NOMO-1 treated with DMSO at 0.1 percent for 48 hours (cell line): ENCODE data around the gene GSTM5.
"Not testable (repeated sequence)": the region's sequence is repeated elsewhere in the genome, so short reads cannot be mapped to it uniquely, and the experiment has no call there.

Source experiments
- DNase-seq: peaks from one replicate; lab custom pipeline; 2025; ENCODE audit not compliant: unreplicated experiment; lab: John Stamatoyannopoulos, UW

Gene GSTM5

DNA sequence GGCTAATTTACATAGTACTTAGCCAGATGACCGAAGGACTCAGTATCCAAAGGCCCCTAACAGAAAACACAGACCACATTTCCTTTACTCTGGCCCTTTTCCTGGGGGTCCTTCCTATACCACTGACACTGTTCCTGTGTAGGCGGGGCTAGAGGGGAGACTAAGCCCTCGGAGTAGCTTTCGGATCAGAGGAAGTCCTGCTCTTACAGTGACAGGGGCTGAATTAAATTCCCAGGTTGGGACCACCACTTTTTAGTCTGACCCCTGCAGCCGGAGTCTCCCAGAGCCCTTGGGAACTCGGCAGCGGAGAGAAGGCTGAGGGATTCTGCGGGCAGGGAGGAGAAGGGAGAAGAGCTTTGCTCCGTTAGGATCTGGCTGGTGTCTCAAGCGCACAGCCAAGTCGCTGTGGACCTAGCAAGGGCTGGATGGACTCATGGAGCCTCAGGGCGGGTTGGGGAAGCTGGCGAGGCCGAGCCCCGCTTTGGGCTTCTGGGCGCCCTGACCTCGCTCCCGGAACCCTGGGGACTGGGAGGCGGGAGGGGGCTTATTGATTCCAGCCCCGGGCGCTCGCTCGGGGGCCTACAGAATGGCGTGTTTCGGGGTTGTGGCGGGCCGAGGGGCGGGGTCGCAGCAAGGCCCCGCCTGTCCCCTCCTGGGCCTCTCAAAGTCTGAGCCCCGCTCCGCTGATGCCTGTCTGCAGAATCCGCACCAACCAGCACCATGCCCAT is at the start of gene GSTM5:
GSTM5 (plus strand) TSS at position 659 of the 728 bp plus-strand sequence; CDS start at position 721, 62 bp downstream.
- not testable (repeated sequence) for DNase-seq

DNA sequence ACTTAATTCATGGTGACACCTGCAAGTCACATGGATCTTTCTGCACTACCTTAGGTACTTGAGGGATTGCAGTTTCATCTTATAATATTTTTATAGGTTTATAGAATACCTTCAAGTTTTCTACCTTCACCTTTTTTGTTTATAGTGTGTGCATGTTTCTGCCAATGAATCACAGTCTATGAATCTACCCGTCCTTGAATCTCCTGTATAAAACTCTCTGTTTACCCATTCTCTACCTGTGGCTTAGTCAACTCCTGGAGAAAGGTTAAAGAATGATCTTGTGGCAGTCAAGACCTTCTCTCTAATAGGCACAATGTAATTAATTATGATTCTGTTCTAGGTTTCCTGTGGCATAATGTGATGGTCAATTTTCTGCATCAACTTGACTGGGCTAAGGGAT is 47.4 kb upstream of the GSTM5 start:
- DNase-seq = no peak

DNA sequence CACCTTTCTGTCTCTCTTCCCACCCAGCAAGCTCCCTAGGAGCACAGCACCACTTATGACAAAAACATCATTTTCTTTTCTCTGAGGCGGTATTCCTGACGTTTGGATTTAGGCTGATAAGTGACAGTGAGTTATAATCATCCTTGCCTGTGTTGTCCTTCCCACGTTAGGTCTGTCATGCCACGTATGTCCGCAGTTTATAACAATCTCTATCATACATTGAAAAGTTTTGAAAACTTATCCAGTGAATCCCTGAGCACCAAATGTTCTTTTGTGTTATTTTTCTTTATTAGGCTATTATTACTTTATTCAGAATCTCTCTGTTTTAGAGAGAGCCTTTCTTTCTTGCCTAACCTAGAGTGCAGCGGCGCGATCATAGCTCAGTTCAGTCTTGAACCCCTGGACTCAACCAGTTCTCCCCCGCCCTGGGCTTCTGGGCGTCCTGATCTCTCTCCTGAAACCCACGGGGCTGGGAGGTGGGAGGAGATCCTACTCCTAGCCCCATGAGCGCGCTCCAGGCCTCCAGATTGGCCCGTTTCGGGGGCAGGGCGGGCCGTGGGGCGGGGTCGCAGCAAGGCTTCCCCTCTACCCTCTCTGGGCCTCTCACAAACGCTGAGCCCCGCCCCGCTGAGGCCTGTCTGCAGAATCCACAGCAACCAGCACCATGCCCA is 44.5 kb upstream of the GSTM5 start, which contains the start of gene GSTM2:
GSTM2 (plus strand) TSS at position 606 of the 671 bp plus-strand sequence; CDS start at position 665, 59 bp downstream.
- peak; percentile 68 for DNase-seq

- DNase-seq = no peak
Measured at GRCh38 chr1:109668123-109668775, 43.8 kb upstream of the GSTM5 start.

DNA sequence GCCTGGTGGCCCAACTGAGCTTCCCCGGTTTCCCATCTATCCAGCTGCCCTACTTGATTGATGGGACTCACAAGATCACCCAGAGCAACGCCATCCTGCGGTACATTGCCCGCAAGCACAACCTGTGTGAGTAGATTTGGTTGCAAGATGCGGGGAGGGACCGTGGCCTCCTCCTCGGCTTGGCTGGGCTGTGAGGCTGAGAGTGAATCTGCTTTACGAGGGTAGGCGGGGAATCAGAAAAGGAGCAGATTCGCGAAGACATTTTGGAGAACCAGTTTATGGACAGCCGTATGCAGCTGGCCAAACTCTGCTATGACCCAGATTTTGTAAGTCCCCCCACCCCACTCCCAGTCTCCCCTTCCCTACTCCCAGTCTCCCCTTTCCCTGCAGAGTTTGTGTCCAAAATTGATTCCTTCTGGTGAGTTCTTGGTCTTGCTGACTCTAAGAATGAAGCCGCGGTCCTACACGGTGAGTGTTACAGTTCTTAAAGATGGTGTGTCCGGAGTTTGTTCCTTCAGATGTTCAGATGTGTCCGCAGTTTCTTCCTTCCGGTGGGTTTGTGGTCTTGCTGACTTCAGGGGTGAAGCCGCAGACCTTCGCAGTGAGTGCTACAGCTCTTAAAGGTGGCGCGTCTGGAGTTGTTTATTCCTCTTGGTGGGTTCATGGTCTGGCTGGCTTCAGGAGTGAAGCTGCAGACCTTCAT is 42.7 kb upstream of the GSTM5 start:
- DNase-seq = peak; percentile 12

DNA sequence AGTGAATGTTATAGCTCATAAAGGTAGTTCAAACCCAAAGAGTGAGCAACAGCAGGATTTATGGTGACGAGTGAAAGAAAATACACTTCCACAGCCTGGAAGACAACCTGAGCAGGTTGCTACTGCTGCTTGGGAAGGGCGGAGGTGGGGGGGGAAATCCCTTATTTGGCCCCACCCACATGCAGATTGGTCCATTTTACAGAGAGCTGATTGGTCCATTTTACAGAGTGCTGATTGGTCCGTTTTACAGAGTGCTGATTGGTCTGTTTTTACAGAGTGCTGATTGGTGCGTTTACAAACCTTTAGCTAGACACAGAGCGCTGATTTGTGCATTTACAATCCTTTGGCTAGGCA is 42.1 kb upstream of the GSTM5 start:
- not testable (repeated sequence) for DNase-seq

DNA sequence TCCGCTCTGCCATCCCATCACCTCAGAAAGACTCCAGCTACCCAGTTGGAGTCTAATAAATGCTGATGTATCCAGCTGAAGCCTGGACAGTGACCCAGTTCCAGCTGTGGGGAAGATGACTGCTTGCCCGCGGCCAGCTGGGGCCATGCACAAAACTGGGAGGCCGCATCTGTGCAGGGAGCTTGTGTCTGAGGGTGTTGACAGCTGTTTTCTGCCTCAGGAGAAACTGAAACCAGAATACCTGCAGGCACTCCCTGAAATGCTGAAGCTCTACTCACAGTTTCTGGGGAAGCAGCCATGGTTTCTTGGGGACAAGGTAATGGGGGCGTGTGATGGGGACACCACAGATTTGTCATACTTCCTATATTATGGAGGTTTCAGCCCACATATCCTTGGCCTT is 41.0 kb upstream of the GSTM5 start:
- DNase-seq = no peak

DNA sequence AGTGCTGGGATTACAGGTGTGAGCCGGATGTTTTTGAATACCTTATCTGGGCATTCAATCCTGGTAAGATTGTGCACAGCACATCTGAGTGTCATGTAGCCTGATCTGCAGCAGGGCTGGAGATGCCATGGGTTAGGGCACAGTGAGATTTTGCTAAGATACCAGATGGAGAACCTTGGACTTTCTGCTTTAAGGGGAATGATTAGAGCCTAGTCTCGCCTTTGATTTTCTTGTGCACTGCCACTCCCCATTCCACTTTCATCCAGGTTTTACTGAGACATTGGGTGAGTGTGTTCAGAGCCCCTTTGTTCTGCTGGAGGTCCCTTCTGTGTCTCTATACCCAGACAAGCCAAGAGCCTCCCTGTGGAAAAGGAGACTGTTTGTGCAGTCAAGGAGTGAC is 38.2 kb upstream of the GSTM5 start:
- not testable (repeated sequence) for DNase-seq

DNA sequence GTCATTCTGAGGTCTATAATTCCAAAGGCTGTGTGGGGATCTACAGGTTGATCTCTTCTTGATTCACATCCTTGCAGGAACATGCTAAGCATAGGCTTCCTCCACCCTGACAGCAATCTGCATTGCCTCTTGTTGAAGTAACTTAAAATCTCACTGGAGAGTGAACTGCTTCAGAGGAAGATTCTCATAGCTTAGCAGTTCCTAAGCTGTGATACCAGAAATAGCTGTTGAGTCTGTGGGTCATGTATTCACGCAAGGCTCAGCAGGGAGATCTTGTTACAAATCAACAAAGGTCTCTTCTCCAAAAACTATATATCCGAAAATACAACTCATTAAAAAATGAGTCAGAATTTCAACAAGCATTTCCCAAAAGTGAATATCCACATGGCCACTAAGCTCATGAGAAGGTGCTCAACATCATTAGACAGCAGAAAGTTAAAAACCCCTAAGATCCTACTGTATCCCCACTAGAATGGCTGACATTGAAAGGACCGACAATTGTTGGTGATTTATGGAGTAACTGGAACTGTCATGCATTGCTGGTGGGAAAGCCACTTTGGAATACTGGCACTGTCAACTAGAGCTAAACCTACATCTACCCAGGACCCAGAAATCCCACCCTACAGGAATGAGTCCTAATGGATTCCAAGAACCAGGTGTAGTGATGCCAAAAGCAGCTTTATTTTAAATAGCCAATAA is 35.2 kb upstream of the GSTM5 start:
- DNase-seq = not testable (repeated sequence)

DNA sequence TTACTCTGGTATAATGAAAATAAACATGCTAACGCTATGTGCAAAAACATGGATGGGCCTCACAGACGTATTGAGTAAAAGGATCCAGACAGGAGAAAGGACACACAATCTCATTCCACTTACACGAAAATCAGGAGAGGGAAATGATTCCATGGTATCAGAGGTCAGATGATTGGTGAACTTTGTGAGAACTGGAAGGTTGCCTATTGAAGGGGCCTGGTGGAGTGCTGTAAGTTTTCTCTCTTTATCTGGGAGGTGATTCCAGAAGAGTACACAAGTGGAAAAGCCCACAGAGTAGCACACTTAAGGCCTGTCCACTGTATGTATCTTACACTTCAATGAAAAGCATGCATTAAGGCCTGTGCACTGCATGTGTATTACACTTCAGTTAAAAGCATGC is 34.6 kb upstream of the GSTM5 start:
- no peak for DNase-seq

- DNase-seq = not testable (repeated sequence)
Measured at GRCh38 chr1:109678637-109679036, 33.4 kb upstream of the GSTM5 start.

DNA sequence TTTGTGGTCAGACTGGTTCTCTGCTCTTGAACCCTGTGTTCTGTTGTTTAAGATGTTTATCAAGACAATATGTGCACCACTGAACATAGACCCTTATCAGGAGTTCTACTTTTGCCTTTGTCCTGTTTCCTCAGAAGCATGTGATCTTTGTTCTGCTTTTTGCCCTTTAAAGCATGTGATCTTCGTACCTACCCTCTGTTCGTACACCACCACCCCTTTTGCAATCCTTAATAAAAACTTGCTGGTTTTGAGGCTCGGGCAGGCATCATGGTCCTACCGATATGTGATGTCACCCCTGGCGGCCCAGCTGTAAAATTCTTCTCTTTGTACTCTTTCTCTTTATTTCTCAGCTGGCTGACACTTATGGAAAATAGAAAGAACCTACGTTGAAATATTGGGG is 27.3 kb upstream of the GSTM5 start:
- not testable (repeated sequence) for DNase-seq

DNA sequence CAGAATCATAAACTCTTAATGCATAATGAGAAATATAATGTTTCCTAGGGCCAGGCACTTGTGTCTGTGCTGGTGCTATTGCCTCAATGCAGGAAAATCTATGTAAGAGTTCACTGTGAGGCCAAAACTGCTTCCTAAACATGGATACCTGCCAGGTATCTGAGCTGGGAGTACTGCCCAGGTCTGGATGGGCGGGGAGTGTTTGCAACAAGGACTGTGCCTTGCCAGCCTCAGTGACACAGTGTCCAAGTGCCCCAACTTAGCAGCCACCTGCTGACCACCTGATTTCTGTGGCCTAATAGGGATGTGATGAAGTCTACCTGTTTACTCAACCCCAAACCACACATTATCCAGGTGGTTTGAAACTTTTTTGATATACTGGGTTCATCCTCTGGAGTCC is 26.7 kb upstream of the GSTM5 start:
- not testable (repeated sequence) for DNase-seq

DNA sequence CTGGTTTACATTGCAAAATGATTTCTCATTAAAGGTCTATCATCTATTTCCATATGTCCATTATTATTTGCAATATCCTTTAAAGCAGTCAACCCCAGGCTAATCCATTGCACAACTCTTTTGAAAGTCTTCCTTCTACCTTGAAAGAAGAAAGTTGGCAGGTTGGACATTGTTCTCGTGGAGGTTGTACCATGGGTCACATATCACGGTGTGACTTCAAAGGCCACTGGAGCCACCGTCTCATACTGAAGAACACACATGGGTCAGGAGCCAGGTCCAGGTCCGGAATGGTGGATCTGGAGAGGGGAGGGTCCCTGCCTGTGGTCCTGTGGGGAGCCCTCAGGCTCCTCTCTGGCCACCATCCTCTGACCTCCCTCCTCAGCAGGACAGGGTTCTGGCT is 26.2 kb upstream of the GSTM5 start:
- not testable (repeated sequence) for DNase-seq

DNA sequence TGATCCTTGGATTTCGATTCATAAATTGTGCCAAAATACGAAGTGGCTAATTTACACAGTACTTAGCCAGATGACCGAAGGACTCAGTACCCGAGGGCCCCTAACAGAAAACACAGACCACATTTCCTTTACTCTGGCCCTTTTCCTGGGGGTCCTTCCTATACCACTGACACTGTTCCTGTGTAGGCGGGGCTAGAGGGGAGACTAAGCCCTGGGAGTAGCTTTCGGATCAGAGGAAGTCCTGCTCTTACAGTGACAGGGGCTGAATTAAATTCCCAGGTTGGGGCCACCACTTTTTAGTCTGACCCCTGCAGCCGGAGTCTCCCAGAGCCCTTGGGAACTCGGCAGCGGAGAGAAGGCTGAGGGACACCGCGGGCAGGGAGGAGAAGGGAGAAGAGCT is 24.9 kb upstream of the GSTM5 start:
- not testable (repeated sequence) for DNase-seq

DNA sequence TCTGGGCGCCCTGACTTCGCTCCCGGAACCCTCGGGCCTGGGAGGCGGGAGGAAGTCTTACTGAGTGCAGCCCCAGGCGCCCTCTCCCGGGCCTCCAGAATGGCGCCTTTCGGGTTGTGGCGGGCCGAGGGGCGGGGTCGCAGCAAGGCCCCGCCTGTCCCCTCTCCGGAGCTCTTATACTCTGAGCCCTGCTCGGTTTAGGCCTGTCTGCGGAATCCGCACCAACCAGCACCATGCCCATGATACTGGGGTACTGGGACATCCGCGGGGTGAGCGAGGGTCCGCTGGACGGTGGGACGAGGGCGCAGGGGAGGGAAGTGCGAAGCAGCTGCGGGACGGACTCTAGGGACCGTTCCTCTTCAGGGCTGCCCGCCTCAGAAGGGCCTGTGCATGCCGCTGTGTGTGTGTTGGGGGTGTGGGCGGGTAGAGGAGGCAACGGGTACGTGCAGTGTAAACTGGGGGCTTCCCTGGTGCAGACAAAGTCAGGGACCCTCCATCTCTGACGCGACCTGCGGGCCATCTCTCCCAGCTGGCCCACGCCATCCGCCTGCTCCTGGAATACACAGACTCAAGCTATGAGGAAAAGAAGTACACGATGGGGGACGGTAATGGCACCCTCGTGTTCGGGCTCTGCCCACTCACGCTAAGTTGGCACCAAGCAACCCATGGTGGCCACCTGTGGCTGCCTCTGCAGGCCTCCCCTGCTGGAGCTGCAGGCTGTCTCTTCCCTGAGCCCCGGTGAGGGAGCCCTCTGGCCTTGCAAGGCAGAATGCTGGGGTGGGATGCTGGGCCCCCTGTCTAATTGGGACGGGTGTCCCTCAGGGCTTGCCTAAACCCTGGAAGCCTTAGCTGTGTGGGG is 24.2 kb upstream of the GSTM5 start, which contains the start of gene GSTM1:
GSTM1 (plus strand) TSS at position 177 of the 859 bp plus-strand sequence; CDS start at position 234, 57 bp downstream.
- no peak for DNase-seq

DNA sequence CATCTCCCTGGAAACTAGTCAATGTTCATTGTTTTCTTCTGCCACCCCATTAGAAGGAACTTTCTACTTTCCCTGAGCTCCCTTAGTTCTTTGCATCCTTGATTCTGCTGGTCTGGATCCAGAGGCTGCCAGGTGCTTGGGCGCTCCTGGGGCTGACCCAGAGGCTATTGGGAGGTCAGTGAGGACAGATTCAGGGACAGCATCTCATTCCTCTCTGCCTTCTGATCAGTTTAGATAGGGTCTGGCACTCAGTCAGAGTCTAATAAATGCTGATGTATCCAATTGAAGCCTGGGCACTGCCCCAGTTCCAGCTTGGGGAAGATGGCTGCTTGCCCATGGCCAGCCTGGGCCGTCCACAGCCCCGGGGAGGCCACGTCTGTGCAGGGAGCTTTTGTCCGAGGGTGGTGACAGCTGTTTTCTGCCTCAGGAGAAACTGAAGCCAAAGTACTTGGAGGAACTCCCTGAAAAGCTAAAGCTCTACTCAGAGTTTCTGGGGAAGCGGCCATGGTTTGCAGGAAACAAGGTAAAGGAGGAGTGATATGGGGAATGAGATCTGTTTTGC is 22.1 kb upstream of the GSTM5 start:
- DNase-seq = no peak

DNA sequence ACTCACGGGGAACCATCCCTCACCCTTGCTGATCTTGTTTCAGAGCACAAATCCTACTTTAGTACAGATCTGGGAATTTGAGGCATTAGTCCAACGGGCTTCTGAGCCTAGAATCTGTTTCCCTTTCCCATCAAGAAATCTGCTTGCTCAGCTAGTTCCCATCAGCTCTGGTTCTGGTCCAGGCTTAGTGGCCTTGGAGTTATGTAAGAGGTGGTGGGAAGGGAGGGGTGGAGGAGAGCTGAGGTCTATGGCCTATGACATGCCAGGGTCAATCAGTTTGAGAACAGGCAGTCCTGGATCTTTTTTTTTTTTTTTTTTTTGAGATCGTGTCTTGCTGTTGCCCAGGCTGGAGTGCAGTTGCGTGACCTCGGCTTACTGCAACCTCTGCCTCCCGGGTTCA is 20.3 kb upstream of the GSTM5 start:
- no peak for DNase-seq

DNA sequence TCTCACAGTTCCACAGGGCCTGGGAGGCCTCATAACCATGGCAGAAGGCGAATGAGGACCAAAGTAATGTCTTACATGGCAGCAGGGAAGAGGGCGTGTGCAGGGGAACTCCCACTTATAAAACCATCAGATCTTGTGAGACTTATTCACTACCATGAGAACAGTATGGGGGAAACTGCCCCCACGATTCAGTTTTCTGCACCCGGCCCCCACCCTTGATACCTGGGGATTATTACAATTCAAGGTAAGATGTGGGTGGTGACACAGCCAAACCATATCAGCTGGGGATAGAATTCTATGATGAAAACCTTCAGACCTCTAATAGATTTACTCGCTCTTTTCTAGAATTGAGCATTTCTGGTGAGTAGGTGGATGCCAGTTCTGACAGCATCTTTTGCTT is 17.7 kb upstream of the GSTM5 start:
- not testable (repeated sequence) for DNase-seq
